HG03378 (cell line): ENCODE data around the gene SLC1A7.

Experiments
- ATAC-seq: cut with Tn5 transposase; IDR thresholded peaks from one replicate; pipeline ENCODE4 v1.9.1; 2021; ENCODE audit warnings: mild to moderate bottlenecking, moderate library complexity; ENCODE audit not compliant: unreplicated experiment

Gene SLC1A7

GRCh38 chr1:53134961-53135734, 7.3 kb downstream of the SLC1A7 start:
- no peak for ATAC-seq

GRCh38 chr1:53134042-53134485, 8.4 kb downstream of the SLC1A7 start:
- ATAC-seq, result no peak

DNA sequence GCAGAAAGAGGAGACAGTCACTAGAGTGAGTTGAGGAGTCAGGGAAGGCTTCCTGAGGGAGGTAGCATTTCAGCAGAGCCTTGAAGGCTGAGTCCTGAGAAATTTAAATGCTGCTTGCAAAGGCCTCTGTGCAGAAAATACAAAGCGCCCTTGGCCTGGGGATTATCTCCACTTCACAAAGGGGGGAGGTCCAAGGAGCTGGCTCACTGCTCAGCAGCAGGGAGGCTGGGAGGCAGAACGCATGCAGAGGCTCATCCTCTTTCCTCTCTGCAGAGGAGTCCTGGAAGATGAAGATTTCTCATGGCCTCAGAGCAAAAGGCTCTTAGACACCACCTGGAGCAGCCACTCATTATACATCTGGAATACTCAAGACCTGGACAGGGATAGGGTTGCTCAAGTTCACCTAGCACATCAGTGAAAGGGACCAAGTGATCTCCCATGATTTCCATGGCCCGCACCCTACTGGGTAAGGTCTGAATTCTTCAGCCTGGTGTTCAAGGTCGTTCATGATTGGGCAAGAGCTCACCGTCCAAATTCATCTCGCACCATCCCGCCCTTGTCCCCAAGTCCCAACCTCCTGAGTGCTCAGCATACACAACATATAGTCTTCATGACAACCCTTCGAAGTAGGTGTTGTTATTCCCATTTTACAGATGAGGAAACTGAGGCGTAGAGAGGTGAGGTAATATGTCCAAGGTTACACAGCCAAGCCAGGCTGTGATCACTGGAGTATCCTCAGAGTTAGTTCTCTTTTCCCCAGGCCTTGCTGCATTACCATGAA, 9.0 kb downstream of the SLC1A7 start:
- no peak for ATAC-seq

DNA sequence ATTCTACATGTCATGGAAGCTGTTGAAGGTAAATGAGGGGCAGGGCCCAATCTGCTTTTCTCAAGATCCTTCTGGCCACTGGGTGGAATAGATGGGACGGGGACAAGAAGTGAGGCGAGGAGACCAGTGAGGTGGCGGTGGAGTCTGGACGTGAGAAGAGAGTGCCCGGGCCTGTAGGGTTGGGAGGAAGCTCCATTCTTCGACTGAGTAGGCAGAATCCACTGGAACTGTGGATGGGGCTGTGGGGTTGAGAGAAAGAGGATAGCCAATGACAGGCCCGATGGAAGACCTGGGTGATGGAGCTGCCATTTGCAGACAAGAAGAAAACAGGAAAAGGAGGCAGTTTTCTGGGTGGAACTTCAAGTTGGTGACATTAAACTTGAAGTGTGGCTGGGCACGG, 10.3 kb downstream of the SLC1A7 start:
- no peak for ATAC-seq

DNA sequence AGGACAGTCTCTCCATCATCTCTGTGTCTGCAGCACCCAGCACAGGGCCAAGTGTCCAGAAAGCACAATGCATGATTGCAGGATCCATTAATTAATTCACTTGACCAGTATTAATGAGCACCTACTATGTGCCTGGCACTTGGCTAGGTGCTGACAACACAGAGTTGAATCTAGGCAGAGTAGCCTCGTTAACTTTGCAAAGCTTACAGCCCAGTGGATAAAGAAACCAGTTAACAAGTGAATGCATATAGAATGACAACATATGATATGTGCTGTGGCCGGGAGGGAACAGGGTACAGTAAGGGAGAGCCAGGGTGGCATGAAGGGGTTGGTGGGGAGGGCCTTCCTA, 10.9 kb downstream of the SLC1A7 start:
- no peak for ATAC-seq

- ATAC-seq, result no peak
Measured at GRCh38 chr1:53130878-53131589, 11.4 kb downstream of the SLC1A7 start.

GRCh38 chr1:53130598-53130877, 11.9 kb downstream of the SLC1A7 start:
- ATAC-seq, result no peak

- ATAC-seq, result no peak
Measured at GRCh38 chr1:53129891-53130597, 12.4 kb downstream of the SLC1A7 start.

GRCh38 chr1:53128401-53128800, 14.0 kb downstream of the SLC1A7 start:
- ATAC-seq, result no peak

DNA sequence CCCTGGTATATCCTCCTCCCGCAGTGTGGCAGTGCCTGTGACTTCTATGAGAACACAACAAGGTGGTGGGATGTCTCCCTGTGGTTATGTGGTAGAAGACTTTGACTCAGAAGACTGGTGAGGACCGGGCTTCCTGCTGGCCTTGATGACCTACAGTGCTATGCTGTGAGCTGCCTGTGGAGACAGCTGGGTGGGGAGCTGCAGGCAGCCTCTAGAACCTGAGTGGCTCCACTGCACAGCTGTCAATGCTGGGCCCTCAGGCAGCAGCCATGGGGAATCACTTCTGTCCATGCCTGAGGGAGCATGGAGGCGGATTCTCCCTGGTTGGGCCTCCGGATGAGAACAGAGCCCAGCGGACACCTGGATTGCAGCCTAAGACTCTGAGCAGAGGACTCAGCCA, 14.9 kb downstream of the SLC1A7 start:
- no peak for ATAC-seq

- no peak for ATAC-seq
Measured at GRCh38 chr1:53126495-53126894, 15.9 kb downstream of the SLC1A7 start.

- ATAC-seq, result no peak
Measured at GRCh38 chr1:53125623-53126360, 16.6 kb downstream of the SLC1A7 start.

DNA sequence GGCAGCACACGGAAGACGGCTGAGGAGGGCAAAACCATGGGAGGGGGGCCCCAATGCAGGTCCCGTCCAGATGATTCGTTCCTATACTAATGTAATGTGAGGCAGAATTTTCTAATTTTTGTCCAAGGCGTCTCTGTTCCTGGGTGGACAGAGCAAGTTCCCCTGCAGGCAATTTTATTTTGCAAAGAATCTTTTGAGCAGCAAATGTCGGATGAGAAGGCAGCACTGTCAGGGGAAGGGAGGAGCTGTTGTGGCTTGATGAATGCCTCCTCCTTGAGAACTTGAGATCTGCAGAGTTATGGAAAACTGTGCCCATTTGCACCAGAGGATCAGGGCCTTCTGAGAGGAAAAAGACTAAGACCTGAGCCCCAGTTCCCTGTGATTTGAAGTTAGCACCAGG, 17.3 kb downstream of the SLC1A7 start:
- no peak for ATAC-seq

- no peak for ATAC-seq
Measured at GRCh38 chr1:53123453-53124140, 18.8 kb downstream of the SLC1A7 start.

DNA sequence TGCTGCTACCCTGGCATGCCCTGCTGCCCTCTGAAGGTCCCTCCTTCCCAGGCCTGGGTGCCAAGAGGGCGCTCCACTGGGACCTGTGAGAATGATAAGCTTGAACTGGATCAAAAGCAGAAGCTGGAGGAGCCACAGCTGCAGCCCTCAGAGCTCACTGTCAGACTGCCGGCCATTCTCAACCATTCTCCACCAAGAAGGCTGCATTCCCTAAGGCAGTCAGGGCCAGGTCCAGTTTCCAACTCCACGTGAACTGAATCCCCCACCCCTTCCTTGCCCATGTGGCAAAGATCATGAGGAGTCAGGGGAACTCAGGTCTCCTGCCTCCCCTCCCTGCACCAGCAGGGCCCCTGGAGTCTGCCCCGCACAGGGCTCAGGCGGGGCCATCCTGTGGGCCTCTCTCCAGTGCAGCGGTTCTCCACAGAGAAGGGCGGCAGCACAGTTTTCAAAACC, 19.5 kb downstream of the SLC1A7 start:
- no peak for ATAC-seq

GRCh38 chr1:53122201-53122885, 20.1 kb downstream of the SLC1A7 start:
- ATAC-seq, result no peak

GRCh38 chr1:53121319-53122172, 20.9 kb downstream of the SLC1A7 start:
- ATAC-seq, result no peak

- ATAC-seq, result no peak
Measured at GRCh38 chr1:53120659-53121058, 21.8 kb downstream of the SLC1A7 start.
